HG03039 (cell line): ENCODE measurements around the gene SLC35A1.
"Not testable (repeated sequence)": the region's sequence is repeated elsewhere in the genome, so short reads cannot be mapped to it uniquely, and the experiment has no call there.

Source experiments
- ATAC-seq: cut with Tn5 transposase; IDR thresholded peaks from one replicate; pipeline ENCODE4 v1.9.1; 2021; ENCODE audit warnings: mild to moderate bottlenecking, moderate library complexity; ENCODE audit not compliant: unreplicated experiment

The SLC35A1 gene

GRCh38 chr6:87472525-87473418, at the start of gene SLC35A1:
SLC35A1 (plus strand) TSS chr6:87472974; CDS start chr6:87473004, 30 bp downstream.
- peak; percentile 95 for ATAC-seq

DNA sequence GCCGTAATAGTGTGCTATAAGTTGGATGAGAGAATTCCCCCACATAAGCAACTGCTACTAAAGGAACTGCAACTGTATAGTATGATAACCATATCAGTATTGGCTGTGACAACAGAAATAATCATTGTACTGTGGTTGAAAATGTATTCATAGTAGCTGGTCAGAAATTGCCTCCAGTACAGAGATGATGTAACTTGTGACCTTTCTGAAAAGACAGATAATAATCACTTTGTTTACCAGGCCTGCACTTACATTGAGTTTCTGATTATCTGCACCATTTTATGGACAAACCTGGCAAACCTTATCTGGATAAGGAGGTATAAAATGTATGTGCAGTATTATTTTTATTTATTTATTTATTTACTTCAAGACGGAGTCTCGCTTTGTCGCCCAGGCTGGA, 46.0 kb upstream of the SLC35A1 start:
- ATAC-seq, result no peak

DNA sequence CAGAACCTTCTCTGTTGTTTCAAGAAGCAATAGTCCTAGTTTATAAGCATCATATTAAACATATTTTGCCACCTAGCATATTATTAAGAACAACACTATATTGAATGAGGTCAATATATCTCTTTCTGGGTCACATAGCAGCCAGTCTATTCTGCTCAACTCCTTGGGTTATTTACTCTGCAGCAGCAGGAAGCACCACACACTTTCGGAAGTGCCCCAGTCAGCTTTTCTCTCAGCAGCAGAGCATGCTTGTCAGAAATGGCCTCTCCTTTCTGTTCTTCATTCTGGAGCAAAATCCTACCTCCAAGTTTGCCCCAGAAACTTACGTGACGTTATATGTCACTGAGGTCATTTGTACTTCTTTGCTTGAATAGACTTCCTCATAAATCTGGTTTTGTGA, 42.3 kb upstream of the SLC35A1 start:
- no peak for ATAC-seq

- no peak for ATAC-seq
Observed at GRCh38 chr6:87431263-87431662, 41.5 kb upstream of the SLC35A1 start.

GRCh38 chr6:87436435-87436834, 36.3 kb upstream of the SLC35A1 start:
- no peak for ATAC-seq

DNA sequence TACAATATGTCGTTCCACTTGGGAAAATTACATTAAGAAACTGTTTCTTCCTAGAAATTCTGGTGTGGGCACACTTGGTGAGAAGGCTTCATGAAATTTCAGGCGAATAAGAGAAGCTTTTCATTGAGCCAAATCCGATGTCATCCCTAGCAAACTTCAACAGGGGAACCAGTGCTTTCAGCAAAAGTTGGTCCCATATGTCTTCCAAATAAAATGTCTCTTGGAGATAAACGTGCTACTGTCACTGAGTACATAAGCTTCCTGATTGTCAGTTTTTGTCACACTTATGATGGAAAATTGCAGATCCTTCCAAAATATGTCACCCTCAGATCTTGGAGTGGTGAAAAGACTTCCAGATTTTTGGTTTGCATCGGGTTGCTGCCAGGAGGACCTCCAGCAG, 31.1 kb upstream of the SLC35A1 start:
- no peak for ATAC-seq

DNA sequence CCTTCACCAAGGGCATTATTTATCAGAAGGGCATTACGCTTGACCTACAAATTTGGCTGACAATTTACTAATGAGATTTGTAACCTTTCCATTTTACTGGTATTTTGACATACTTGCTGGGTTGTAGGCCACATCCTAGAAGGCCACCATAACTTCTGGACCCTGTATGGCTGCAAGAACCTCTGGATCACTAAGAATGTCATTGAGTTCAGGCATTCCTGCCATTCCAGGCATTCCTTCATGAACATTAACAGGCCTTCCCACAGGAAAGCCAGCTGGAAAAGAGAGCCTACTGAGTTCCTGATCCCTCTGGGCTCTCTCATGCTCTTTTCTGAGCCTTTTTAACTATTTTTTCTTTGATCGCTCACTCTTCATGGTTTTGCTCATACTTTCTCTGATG, 28.4 kb upstream of the SLC35A1 start:
- ATAC-seq, result no peak

GRCh38 chr6:87465051-87465450, 7.7 kb upstream of the SLC35A1 start:
- no peak for ATAC-seq

DNA sequence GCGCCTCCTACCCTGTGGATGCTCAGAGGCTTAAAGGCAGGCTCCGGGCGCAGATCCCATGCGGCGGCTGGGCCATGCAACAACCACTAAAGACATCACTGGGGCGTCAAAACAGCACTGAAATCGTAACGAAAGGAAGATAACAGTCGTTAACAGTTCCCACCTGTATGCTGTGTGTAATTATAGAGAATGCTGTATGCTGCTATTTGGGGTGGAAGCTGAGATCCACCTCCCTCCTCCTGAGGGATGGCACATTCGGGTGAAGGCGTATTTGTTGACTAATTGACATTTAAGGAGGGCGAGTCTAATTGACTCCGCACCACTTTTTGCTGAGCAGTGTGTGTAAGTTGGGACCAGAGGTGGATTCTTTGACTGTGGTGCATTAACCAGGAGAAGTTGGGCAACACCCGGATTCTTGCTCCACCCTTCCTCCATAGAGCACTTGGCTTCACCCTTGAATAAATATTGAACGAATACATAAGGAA, 687 bp downstream of the SLC35A1 start:
- ATAC-seq, result peak; percentile 58

DNA sequence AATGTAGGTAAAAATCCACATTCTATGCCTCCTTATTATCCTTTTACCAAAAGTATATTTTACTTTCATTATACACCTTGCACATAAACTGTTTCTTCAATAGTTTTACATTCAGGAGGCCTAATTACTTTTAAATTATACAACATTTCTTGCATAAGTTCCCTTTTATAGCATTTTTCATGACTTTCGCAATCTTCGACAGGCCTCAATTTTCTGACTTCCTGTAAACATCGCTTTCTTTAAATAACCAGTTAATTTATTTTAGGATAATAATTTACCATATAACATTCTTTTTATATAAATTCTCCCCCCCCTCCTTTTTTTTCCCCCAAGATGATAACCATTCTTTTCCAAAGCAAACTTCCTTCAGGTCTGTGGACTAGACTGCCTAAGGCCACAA, 9.2 kb downstream of the SLC35A1 start:
- no peak for ATAC-seq

- no peak for ATAC-seq
Observed at GRCh38 chr6:87482366-87482765, 9.6 kb downstream of the SLC35A1 start.

DNA sequence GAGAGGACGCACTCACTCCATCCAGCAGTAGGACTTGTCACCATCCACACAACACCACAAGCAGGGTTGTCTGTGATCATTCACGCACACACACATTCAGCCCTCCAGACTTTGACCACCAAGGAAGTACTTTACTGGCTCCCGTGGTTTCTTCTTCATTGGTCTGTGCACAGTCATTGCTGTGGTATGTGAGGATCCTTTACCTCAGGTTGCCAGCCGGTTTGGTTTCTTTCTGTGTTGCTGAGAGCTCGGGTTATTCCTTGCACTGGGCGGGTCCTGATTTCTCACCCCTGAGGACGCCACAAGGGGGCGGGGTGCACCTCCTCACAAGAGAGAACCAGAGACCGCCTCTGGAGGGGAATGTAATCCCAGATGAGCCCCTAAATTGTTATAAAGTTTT, 11.2 kb downstream of the SLC35A1 start:
- ATAC-seq, result no peak

DNA sequence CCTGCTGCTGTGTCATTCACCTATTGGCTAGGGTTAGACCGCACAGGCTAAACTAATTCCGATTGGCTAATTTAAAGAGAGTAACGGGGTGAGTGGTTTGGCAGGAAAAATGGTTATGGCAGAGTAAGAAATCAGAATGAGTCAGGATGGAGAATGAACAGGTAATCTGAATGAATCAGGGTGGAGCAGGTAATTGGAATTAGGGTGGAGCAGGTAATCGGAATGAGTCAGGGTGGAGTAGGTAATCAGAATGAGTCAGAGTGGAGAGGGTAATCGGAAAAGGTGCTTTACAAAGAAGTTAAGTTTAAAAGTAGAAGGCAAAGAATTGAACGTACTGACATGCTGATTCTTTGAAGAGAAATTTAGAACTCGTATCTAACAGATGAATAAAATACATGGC, 11.7 kb downstream of the SLC35A1 start:
- no peak for ATAC-seq

GRCh38 chr6:87487555-87487954, 14.8 kb downstream of the SLC35A1 start:
- no peak for ATAC-seq

GRCh38 chr6:87489326-87489725, 16.6 kb downstream of the SLC35A1 start:
- ATAC-seq, result not testable (repeated sequence)

DNA sequence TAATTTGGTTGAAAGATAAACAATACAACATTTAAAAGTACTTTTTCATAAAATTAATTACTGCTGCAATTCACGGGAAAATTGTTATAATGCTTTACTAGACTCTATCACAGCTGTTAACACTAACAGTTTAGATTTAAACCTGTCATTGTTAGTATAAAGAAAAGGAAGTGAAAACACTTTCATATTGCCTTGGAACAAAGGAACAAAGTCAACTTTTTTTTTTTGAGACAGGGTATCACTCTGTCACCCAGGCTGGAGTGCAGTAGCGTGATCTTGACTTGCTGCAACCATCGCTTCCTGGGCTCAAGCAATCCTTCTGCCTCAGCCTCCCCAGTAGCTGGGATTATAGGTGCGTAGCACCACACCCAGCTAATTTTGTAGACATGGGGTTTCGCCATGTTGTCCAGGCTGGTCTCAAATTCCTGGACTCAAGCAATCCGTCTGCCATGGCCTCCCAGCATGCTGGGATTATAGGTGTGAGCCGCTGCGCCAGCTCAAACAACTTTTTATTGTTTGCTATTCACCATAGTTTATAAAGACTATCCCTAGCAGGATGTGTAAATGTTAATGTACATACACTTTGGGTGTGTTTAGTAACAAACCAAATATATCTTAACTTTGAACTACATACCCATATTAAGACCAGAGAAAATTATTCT, 22.1 kb downstream of the SLC35A1 start:
- ATAC-seq, result no peak

- ATAC-seq, result no peak
Observed at GRCh38 chr6:87498048-87498447, 25.3 kb downstream of the SLC35A1 start.

DNA sequence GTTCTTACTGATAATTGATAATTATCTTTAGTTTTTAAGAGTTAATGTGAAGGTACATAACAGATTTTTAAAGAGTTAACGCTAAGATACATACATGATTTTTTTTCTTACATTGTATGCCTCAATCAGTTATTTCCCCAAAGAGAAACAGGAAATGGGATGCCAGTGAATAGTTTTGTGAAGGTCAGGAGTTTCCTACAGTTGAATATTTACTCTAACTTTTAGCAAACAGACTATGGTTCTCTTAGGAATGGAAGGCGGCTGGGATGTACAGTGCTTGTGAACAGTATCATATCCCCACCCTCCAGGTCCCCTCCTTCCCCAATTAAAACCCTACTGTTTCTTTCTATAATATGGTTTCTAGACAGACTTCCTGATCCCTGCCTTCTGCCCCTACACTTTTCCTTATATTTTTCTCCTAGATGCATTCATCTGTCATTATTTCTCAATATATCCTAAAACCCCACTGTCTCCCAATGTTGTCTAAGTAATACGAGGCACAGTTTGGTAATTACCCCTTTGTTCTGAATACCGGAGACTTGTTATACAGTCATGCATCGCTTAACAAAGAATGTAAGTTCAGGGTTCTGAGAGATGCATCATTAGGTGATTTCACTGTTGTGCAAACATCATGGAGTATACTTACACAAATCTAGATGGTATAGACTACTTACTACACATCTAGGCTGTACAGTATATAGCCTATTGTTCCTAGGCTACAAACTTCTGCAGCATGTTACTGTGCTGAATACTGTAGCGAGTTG, 29.2 kb downstream of the SLC35A1 start:
- ATAC-seq, result no peak

DNA sequence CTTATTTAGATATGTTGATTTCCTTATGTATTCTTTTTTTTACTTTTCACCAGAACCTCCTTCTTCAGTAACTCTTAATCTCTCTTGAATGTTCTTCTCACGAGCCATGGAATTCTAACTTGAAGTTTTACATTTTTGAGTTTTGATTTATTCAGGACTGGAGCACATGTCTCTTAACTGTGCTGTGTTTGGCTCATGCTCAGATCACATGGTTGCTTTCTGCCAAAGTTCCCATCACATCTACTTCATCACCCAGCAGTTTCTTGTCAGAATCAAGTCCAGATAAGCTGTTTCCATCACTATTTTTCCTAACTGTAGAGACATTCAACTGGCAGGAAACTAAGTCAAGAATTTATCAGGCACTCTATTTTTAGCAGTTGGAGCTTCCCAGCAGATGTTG, 31.7 kb downstream of the SLC35A1 start:
- ATAC-seq, result no peak

DNA sequence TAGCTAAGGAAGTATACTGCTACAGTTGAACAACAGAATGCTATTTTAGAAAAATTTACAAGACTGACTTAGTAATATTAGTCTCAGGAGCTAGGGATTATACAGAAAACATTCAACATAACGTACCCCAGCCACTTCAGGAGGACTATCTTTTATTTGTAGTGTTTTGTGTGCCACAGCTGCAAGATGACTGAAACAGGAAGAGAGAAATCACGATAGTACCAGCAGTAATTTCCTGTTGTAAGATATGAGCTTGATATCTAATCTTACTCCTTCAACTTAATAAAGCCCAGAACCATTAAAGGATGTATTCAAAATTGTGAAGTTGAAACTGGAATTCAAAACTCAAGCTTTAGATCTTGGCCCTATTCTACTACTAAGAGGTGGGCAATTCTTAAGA, 42.1 kb downstream of the SLC35A1 start:
- ATAC-seq, result no peak

- no peak for ATAC-seq
Observed at GRCh38 chr6:87518453-87518852, 45.7 kb downstream of the SLC35A1 start.
